ENCODE results near the gene ALDH1A1. TPM values are rescaled to one million over a fixed set of nuclear protein-coding genes. Genes with fewer than 3 reads are reported as not detected.

The ALDH1A1 gene
- total RNA-seq, 4 donors from 2014 or later = 66.4 to 97.5 (median 82.3) TPM

DNA sequence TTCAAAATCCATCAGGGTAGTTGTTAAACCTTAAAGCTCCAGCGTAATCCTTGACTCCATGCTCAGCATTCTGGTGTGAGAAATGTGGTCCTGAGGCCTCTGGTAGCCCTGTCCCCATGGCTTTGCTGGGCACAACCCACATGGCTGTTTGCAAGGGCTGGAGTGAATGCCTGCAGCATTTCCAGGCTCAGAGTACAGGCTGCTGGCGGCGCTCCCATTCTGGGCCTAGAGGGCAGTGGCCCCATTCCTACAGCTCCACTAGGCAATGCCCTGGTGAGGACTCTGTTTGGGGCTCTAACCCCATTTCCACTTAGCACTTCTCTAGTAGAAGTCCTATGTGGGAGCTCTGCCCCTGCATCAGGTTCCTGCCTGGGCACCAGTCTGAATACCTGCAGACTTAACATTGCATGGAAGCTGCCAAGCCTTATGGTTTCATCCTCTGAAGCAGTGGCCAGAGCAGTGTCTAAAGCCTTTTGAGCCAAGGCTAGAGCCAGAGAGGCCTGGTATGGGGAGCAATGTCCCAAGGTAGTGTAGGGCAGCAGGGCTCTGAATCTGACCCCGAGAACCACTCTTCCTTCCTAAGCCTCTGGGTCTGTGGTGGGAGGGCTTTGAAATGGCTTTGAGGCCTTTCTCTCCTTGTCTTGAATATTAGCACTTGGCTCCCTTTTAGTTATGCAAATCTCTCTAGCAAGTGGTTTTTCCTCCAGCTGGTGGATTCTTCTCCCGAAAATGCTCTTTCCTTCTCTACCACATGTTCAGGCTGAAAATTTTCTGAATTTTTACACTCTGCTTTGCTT, 5.8 kb upstream of the ALDH1A1 start:
- H3K4me3 ChIP-seq = no peak overlapping the region
- no peak overlapping the region for H3K27ac ChIP-seq (replicated peaks in 1 of 4)
- no peak for DNase-seq (ENCODE audit: extremely low spot score)
- H3K9me3 ChIP-seq = peaks cover 0 to 12% (median 0%) of the 10 kb centered on the region in 4 donors
- WGBS = 98% methylated on average over 5 of the region's 5 CpGs
- intact Hi-C loops (cut with DNase I) = no loop called here
- H3K36me3 ChIP-seq = no peaks in the 10 kb centered on the region
- H3K27me3 ChIP-seq = no peaks in the 10 kb centered on the region
- TF ChIP-seq, protein P1, sequence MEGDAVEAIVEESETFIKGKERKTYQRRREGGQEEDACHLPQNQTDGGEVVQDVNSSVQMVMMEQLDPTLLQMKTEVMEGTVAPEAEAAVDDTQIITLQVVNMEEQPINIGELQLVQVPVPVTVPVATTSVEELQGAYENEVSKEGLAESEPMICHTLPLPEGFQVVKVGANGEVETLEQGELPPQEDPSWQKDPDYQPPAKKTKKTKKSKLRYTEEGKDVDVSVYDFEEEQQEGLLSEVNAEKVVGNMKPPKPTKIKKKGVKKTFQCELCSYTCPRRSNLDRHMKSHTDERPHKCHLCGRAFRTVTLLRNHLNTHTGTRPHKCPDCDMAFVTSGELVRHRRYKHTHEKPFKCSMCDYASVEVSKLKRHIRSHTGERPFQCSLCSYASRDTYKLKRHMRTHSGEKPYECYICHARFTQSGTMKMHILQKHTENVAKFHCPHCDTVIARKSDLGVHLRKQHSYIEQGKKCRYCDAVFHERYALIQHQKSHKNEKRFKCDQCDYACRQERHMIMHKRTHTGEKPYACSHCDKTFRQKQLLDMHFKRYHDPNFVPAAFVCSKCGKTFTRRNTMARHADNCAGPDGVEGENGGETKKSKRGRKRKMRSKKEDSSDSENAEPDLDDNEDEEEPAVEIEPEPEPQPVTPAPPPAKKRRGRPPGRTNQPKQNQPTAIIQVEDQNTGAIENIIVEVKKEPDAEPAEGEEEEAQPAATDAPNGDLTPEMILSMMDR (IDR thresholded peaks at IDR 0.05) = no peak
- peaks cover 0 to 16% (median 10%) of the 10 kb centered on the region in 4 donors for H3K4me1 ChIP-seq

DNA sequence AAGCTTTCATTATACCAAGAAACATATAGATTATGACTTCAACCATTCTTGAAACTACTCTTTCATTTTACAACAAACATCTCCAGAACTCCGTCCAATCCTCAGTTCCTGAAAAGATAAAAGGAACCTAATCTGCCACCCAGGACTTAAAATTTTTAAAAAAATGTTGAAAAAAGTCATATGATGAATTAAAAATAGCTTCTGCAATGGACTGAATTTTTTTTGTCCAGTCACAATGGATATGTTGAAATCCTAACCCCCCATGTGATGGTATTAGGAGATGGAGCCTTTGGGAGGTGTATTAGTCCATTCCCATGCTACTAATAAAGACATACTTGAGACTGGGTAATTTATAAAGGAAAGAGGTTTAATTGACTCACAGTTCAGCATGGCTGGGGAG, 2.7 kb upstream of the ALDH1A1 start:
- Histone ChIP-seq H3K27me3 (no peaks in the 10 kb centered on the region), H3K36me3 (no peaks in the 10 kb centered on the region), H3K4me3 (no peak overlapping the region), H3K9me3 (peaks cover 0 to 12% (median 0%) of the 10 kb centered on the region in 4 donors), H3K27ac (replicated peaks in 1 of 4) (peak overlapping the region in 3 of 4 donors; percentile 52 to 62 (median 56)), H3K4me1 (peaks cover 4 to 34% (median 22%) of the 10 kb centered on the region in 4 donors)
- 91% methylated on average over 1 of the region's 1 CpG for WGBS
- no peak for DNase-seq (ENCODE audit: extremely low spot score)
- intact Hi-C loops (cut with DNase I) = no loop called here
- TF ChIP-seq POLR2A (IDR thresholded peaks at IDR 0.05; ENCODE audit: low read depth) = no peak
- no peak for TF ChIP-seq EP300 (IDR thresholded peaks at IDR 0.05)
- TF ChIP-seq, protein P1 (IDR thresholded peaks at IDR 0.05) = no peak
- no peak for TF ChIP-seq POLR2AphosphoS5 (IDR thresholded peaks at IDR 0.05)

DNA sequence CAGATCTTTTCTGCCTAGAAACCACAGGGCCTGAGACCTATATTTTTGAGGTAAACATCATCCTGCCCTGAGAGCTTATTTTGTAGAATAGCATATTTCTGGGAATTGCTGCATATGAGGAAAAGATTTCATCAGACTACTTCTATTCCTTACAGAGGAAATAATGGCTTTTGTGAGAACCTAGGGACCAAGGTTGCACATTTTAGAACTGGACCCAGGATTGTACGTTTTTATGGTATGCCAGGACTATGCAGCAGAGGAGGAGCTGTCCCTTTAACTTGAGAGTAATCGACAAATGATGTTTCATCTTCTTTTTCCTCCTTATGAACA, 2.2 kb upstream of the ALDH1A1 start:
- 83% methylated on average over 2 of the region's 2 CpGs for WGBS

DNA sequence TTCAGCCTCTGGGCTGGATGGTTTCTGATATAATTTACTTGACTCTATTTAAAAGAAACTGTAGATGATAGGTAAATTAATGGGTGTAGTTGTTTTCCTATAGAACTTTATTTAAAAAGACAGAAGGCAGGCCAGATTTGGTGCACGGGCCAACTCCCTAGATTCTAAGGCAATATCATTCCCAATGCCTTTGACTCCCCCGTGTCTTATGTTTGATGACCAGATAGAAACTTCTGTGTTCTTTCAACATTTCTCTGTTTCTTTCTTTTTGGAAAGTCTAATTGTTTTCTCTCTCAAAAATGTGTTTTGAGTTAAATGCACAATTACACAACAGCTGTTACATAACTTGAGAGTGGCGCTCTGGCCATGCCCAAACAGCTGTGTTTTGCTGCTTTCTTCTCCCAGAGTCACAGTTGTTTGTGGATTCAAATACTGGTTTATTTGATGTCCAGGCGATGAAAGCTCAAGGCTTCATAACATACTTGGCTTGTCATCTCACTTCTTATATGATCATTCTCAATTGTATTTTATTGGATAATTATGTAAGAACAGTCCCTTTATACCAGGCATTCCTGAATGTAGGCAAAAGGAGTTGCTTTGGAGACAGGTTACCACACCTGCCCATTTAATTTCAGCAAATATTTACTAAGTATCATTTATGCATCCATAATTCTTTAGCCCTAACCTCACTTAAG, 1.7 kb upstream of the ALDH1A1 start:
- H3K4me1 ChIP-seq = peaks cover 4 to 38% (median 22%) of the 10 kb centered on the region in 4 donors
- no peaks in the 10 kb centered on the region for H3K36me3 ChIP-seq
- WGBS = 71% methylated on average over 4 of the region's 4 CpGs
- intact Hi-C loops (cut with DNase I) = no loop called here
- no peaks in the 10 kb centered on the region for H3K27me3 ChIP-seq
- H3K9me3 ChIP-seq = peaks cover 0 to 10% (median 0%) of the 10 kb centered on the region in 4 donors
- DNase-seq (ENCODE audit: extremely low spot score) = no peak
- no peak overlapping the region for H3K4me3 ChIP-seq
- peak; percentile 24 to 61 for TF ChIP-seq POLR2AphosphoS5 (IDR thresholded peaks at IDR 0.05)
- TF ChIP-seq, protein P1 (IDR thresholded peaks at IDR 0.05) = no peak
- peak overlapping the region; percentile 50 to 62 (median 54) for H3K27ac ChIP-seq (replicated peaks in 1 of 4)

More for the DNA sequence above, 2.2 kb upstream of the ALDH1A1 start:
- peaks cover 0 to 12% (median 0%) of the 10 kb centered on the region in 4 donors for H3K9me3 ChIP-seq
- TF ChIP-seq POLR2AphosphoS5 (IDR thresholded peaks at IDR 0.05) (no peak), POLR2A (IDR thresholded peaks at IDR 0.05; ENCODE audit: low read depth) (no peak), EP300 (IDR thresholded peaks at IDR 0.05) (no peak)
- TF ChIP-seq, protein P1 (IDR thresholded peaks at IDR 0.05) = no peak
- DNase-seq (ENCODE audit: extremely low spot score) = no peak
- H3K36me3 ChIP-seq = no peaks in the 10 kb centered on the region
- intact Hi-C loops (cut with DNase I) = no loop called here
- peak overlapping the region; percentile 6 to 62 (median 54) for H3K27ac ChIP-seq (replicated peaks in 1 of 4)
- H3K4me3 ChIP-seq = no peak overlapping the region
- H3K4me1 ChIP-seq = peaks cover 4 to 38% (median 22%) of the 10 kb centered on the region in 4 donors
- H3K27me3 ChIP-seq = no peaks in the 10 kb centered on the region
